Stimulated activated CD8-positive, alpha-beta memory T cell treated with anti-CD3 and anti-CD28 coated beads, Interleukin-15, amount 100 ng/mL, for 1 hour (primary cell): ENCODE data around the gene SLC10A6.

Source experiments
- DNase-seq: peaks from one replicate; pipeline ENCODE4 v3.0.0-alpha.2; 2020; ENCODE audit warnings: low read depth

The SLC10A6 gene

DNA sequence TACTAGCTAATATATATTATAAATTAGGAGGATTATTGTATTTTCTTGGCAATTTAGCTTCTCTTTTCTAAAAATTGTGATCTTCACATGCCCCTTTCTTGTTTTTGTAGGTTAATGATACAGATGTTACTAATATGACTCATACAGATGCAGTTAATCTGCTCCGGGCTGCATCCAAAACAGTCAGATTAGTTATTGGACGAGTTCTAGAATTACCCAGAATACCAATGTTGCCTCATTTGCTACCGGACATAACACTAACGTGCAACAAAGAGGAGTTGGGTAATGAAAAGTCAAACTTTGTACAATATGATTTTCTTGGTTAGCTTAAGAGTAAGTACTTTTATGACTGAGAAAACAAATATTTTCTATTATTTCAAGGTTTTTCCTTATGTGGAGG lies 74.1 kb downstream of the SLC10A6 start:
- no peak for DNase-seq
